ENCODE data around the gene C10orf53. TPM values are rescaled to one million over a fixed set of nuclear protein-coding genes. Genes with fewer than 3 reads are reported as not detected.
A peak's percentile ranks its signal among the peaks of the same experiment; 100 is the strongest.
"Not testable (repeated sequence)": the region's sequence is repeated elsewhere in the genome, so short reads cannot be mapped to it uniquely, and the experiment has no call there.

Gene C10orf53
- total RNA-seq, 2 donors from 2014 or later = not detected

- peaks cover 8 to 9% of the 10 kb centered on the region in 2 donors for H3K9me3 Mint-ChIP-seq
- H3K27ac Mint-ChIP-seq = no peak overlapping the region
- H3K4me1 Mint-ChIP-seq (ENCODE audit: low read depth) = no peaks in the 10 kb centered on the region
- DNase-seq (no peak), ATAC-seq (replicated peaks in 1 of 2) (no peak)
- peaks cover 8% of the 10 kb centered on the region for H3K27me3 Mint-ChIP-seq (ENCODE audit: low read depth)
- peaks cover 7 to 10% of the 10 kb centered on the region in 2 donors for H3K36me3 Mint-ChIP-seq (ENCODE audit: insufficient read depth in 2 of 2)
- H3K4me3 Mint-ChIP-seq = no peak overlapping the region
Observed at GRCh38 chr10:49657606-49658005, 21.8 kb upstream of the C10orf53 start.

DNA sequence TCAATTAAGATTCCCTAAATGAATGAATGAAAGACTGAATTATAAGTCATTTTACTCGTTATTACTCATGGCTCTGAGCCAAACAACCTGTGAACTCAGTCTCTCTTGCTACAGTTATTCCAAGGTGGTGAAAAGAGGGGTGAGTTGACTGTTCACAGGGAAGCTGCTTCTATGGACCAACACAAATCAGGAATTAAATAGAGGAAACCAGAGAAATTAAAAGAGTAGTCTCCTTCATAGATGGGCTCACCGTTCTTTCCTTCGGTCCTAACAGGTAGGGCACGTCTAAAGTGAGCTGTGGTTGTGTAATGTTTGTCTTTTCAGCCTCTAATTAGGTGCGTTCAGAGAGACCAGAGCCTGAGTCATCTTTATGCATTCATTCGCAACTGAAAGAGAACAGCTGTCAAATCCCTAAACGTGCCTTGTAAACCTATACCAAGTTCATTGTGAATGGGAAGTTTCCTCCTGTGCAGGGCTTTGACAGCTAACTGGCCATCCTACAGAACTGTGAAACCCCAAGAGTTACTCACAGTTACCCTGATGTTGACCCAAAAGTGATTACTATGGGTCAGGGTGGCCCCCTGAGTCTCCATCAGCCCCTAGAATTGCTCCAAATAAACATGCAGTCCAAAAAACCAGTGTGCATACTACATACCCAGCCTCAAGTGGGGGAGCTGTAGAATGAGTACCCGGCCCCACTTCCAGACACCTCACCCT is 18.2 kb upstream of the C10orf53 start:
- H3K27ac Mint-ChIP-seq = no peak overlapping the region
- peaks cover 6% of the 10 kb centered on the region for H3K27me3 Mint-ChIP-seq (ENCODE audit: low read depth)
- peaks cover 8 to 9% of the 10 kb centered on the region in 2 donors for H3K9me3 Mint-ChIP-seq
- ATAC-seq (replicated peaks in 1 of 2) (no peak), DNase-seq (no peak)
- no peaks in the 10 kb centered on the region for H3K4me1 Mint-ChIP-seq (ENCODE audit: low read depth)
- H3K36me3 Mint-ChIP-seq (ENCODE audit: insufficient read depth in 2 of 2) = peaks cover 5 to 10% of the 10 kb centered on the region in 2 donors
- H3K4me3 Mint-ChIP-seq = no peak overlapping the region

DNA sequence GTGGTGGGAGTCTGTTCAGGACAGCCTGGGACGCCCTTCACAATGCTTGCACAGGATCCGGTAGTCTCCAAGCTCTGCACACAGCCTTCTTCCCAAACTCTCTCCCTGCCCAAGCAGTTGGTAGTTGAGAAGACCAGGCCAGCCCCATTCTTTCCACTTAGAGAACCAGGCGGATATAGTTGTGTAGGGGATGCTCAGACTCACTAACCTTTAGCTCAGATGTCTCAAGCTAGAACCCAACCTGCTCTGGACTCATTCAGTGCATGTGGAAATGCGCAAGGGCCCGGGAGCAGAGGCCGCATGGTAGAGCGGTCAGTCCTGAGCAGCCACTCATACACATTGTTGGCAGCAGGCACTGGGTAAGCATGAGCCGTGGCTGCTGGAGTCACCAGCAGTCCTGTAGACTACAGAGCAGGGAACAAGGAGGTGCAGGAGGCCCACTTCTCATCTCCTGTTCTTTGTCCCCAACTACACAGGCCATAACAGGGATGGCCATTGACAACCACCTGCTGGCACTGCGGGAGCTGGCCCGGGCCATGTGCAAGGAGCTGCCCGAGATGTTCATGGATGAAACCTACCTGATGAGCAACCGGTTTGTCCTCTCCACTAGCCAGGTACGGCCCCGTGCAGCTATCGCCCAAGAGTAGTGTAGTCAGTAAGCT is 17.2 kb upstream of the C10orf53 start:
- DNase-seq (no peak), ATAC-seq (replicated peaks in 1 of 2) (no peak)
- Mint-ChIP-seq H3K27me3 (ENCODE audit: low read depth) (no peaks in the 10 kb centered on the region), H3K4me3 (no peak overlapping the region), H3K9me3 (peaks cover 4 to 9% of the 10 kb centered on the region in 2 donors), H3K4me1 (ENCODE audit: low read depth) (no peaks in the 10 kb centered on the region), H3K27ac (no peak overlapping the region), H3K36me3 (ENCODE audit: insufficient read depth in 2 of 2) (peaks cover 0 to 10% of the 10 kb centered on the region in 2 donors)

- Mint-ChIP-seq H3K27me3 (ENCODE audit: low read depth) (no peaks in the 10 kb centered on the region), H3K27ac (no peak overlapping the region), H3K9me3 (peaks cover 4 to 9% of the 10 kb centered on the region in 2 donors), H3K4me1 (ENCODE audit: low read depth) (no peaks in the 10 kb centered on the region), H3K36me3 (ENCODE audit: insufficient read depth in 2 of 2) (peaks cover 0 to 9% of the 10 kb centered on the region in 2 donors), H3K4me3 (no peak overlapping the region)
- DNase-seq (no peak), ATAC-seq (replicated peaks in 1 of 2) (no peak)
Observed at GRCh38 chr10:49663596-49663995, 15.9 kb upstream of the C10orf53 start.

DNA sequence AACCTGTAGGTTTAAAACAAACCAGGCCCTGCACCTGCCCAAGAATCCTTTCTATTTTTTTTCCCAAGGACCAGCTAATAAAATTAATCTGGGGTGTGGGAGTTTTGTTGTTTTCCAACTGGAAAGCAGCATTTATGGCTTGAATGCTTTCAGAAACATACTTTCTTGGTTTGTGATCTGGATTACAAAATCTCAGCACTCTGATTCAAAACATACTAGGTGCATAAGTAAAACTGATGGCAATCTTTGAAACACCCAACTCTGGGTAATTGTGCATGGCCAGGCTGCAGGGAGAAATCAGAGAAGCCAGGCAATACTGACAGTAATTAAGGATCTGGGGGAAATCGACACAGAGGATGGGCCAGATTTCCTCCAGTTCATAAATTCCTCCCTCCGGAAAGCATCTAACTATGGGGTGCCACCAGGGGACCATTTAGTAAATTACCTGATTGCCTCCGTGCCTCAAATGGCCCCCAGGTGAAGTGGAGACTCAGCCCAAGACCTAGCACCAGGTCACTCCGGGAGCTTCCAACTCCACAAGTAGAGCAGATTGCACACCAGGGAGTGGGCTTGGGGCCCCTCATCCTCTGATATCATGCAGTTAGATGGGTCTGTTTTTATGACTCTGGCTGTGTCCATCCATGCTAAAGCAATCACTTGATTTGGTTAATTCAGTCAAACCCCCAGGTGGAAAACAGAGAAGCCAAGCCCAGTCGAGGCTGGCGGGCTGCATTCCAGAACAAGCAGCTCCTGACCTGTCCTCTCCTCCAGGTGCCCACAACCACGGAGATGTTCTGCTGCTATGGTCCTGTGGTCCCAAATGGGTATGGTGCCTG is 15.2 kb upstream of the C10orf53 start:
- H3K36me3 Mint-ChIP-seq (ENCODE audit: insufficient read depth in 2 of 2) = peaks cover 0 to 2% of the 10 kb centered on the region in 2 donors
- H3K9me3 Mint-ChIP-seq = peaks cover 1 to 3% of the 10 kb centered on the region in 2 donors
- H3K4me3 Mint-ChIP-seq = no peak overlapping the region
- no peaks in the 10 kb centered on the region for H3K4me1 Mint-ChIP-seq (ENCODE audit: low read depth)
- no peaks in the 10 kb centered on the region for H3K27me3 Mint-ChIP-seq (ENCODE audit: low read depth)
- no peak for ATAC-seq (replicated peaks in 1 of 2)
- no peak for DNase-seq
- no peak overlapping the region for H3K27ac Mint-ChIP-seq

DNA sequence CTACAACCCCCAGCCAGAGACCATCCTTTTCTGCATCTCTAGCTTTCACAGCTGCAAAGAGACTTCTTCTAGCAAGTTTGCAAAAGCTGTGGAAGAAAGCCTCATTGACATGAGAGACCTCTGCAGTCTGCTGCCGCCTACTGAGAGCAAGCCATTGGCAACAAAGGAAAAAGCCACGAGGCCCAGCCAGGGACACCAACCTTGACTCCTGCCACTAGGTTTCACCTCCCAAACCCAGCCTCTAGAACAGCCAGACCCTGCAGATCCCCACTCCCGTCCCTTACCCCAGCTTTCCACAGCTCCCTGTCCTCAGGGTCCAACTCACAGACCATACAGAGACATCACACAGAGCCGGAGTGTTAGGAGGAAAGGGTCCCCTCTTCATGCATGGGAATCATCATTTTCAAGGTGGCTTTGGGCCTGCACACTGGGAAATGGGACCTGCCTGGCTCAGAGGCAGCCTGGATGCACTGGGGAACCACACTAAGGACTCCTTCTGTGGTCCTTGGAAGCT is 14.6 kb upstream of the C10orf53 start:
- Mint-ChIP-seq H3K27me3 (ENCODE audit: low read depth) (no peaks in the 10 kb centered on the region), H3K4me1 (ENCODE audit: low read depth) (no peaks in the 10 kb centered on the region), H3K27ac (no peak overlapping the region), H3K4me3 (no peak overlapping the region), H3K36me3 (ENCODE audit: insufficient read depth in 2 of 2) (peaks cover 0 to under 1% of the 10 kb centered on the region in 2 donors), H3K9me3 (peaks cover 0 to under 1% of the 10 kb centered on the region in 2 donors)
- ATAC-seq (replicated peaks in 1 of 2) (no peak), DNase-seq (no peak)

- Mint-ChIP-seq H3K27me3 (ENCODE audit: low read depth) (peaks cover 4% of the 10 kb centered on the region), H3K9me3 (no peaks in the 10 kb centered on the region), H3K4me1 (ENCODE audit: low read depth) (no peaks in the 10 kb centered on the region), H3K36me3 (ENCODE audit: insufficient read depth in 2 of 2) (no peaks in the 10 kb centered on the region), H3K27ac (no peak overlapping the region), H3K4me3 (no peak overlapping the region)
- DNase-seq = no peak
- no peak for ATAC-seq (replicated peaks in 1 of 2)
Observed at GRCh38 chr10:49666054-49666615, 13.3 kb upstream of the C10orf53 start.

GRCh38 chr10:49666685-49667084 is 12.8 kb upstream of the C10orf53 start:
- Mint-ChIP-seq H3K4me3 (no peak overlapping the region), H3K27ac (no peak overlapping the region), H3K9me3 (no peaks in the 10 kb centered on the region), H3K27me3 (ENCODE audit: low read depth) (peaks cover 10% of the 10 kb centered on the region), H3K36me3 (ENCODE audit: insufficient read depth in 2 of 2) (no peaks in the 10 kb centered on the region), H3K4me1 (ENCODE audit: low read depth) (no peaks in the 10 kb centered on the region)
- ATAC-seq (replicated peaks in 1 of 2) = no peak
- DNase-seq = no peak

- H3K4me1 Mint-ChIP-seq (ENCODE audit: low read depth) = no peaks in the 10 kb centered on the region
- ATAC-seq (replicated peaks in 1 of 2) = no peak
- H3K4me3 Mint-ChIP-seq = no peak overlapping the region
- H3K27me3 Mint-ChIP-seq (ENCODE audit: low read depth) = peaks cover 18% of the 10 kb centered on the region
- no peak overlapping the region for H3K27ac Mint-ChIP-seq
- H3K36me3 Mint-ChIP-seq (ENCODE audit: insufficient read depth in 2 of 2) = no peaks in the 10 kb centered on the region
- DNase-seq = no peak
- no peaks in the 10 kb centered on the region for H3K9me3 Mint-ChIP-seq
Observed at GRCh38 chr10:49667991-49668390, 11.5 kb upstream of the C10orf53 start.

- Mint-ChIP-seq H3K9me3 (no peaks in the 10 kb centered on the region), H3K4me3 (no peak overlapping the region), H3K36me3 (ENCODE audit: insufficient read depth in 2 of 2) (no peaks in the 10 kb centered on the region), H3K27ac (no peak overlapping the region), H3K27me3 (ENCODE audit: low read depth) (peaks cover 25% of the 10 kb centered on the region), H3K4me1 (ENCODE audit: low read depth) (no peaks in the 10 kb centered on the region)
- no peak for DNase-seq
- no peak for ATAC-seq (replicated peaks in 1 of 2)
Observed at GRCh38 chr10:49668684-49669083, 10.8 kb upstream of the C10orf53 start.

- Mint-ChIP-seq H3K27me3 (ENCODE audit: low read depth) (peaks cover 60% of the 10 kb centered on the region), H3K4me3 (peak overlapping the region; percentile 1 to 27), H3K9me3 (peaks cover 6 to 8% of the 10 kb centered on the region in 2 donors), H3K27ac (no peak overlapping the region), H3K36me3 (ENCODE audit: insufficient read depth in 2 of 2) (peaks cover 4 to 8% of the 10 kb centered on the region in 2 donors), H3K4me1 (ENCODE audit: low read depth) (no peaks in the 10 kb centered on the region)
- DNase-seq = no peak
- no peak for ATAC-seq (replicated peaks in 1 of 2)
Observed at GRCh38 chr10:49678827-49679479, 498 bp upstream of the C10orf53 start.

DNA sequence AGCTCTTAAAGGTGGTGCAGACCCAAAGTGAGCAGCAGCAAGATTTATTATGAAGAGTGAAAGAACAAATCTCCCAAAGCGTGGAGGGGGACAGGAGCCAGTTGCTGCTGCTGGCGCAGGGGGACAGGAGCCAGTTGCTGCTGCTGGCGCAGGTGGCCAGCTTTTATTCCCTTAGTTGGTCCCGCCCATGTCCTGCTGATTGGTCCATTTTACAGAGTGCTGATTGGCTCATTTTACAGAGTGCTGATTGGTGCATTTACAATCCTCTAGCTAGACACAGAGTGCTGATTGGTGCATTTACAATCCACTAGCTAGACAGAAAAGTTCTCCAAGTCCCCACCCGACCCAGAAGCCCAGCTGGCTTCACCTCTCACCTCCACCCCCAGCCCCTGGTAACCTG is 3.0 kb downstream of the C10orf53 start:
- not testable (repeated sequence) for H3K9me3 Mint-ChIP-seq; H3K4me1 Mint-ChIP-seq (ENCODE audit: low read depth); H3K36me3 Mint-ChIP-seq (ENCODE audit: insufficient read depth in 2 of 2); DNase-seq; H3K4me3 Mint-ChIP-seq; ATAC-seq (replicated peaks in 1 of 2); H3K27ac Mint-ChIP-seq
- H3K27me3 Mint-ChIP-seq (ENCODE audit: low read depth) = peaks cover 30% of the 10 kb centered on the region
